ENCODE measurements around the gene LENEP.

DNA sequence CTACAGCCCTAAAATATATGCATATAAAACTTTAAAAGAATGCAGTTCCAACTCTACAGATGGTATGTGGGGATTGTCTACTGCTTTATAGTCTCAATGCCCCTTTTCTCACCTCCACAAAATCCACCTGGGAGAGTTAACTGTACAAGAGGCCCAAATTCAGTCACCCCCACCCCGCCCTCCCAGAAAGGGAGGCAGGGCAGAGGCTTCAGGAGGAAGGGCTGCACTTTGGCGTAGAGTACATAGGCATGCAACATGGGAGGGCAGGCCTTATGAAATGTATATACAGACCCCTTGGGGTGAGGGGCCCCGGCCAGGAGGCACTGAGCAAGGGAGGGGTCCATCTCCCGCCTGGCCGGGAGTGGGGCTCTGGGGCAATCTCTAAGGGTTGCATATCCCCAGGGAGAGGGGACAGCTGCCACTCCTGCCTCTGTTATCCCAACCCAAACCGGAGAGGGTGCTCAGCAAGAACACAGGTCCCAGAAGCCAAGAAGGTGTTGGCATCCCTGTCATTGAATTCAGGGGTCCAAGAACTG lies 30.5 kb upstream of the LENEP start:
- TF ChIP-seq TARDBP (IDR thresholded peaks at IDR 0.05), result no peak
- TF ChIP-seq FOXK2 (IDR thresholded peaks at IDR 0.05), result no peak
- TF ChIP-seq FOXA1 (IDR thresholded peaks at IDR 0.05), result no peak
- no peak for TF ChIP-seq FOXM1 (IDR thresholded peaks at IDR 0.05; ENCODE audit: borderline replicate concordance)
- TF ChIP-seq SP1 (IDR thresholded peaks at IDR 0.05), result no peak
- TF ChIP-seq BHLHE40 (IDR thresholded peaks at IDR 0.05; ENCODE audit: borderline replicate concordance), result no peak
- TF ChIP-seq LEF1 (IDR thresholded peaks at IDR 0.05; ENCODE audit: borderline replicate concordance), result no peak
- no peak for TF ChIP-seq NFRKB (IDR thresholded peaks at IDR 0.05)
- TF ChIP-seq SUZ12 (IDR thresholded peaks at IDR 0.05), result no peak
- no peak for TF ChIP-seq ZNF384 (IDR thresholded peaks at IDR 0.05)
- TF ChIP-seq ARNT (IDR thresholded peaks at IDR 0.05), result no peak
- TF ChIP-seq CTBP1 (IDR thresholded peaks at IDR 0.05; ENCODE audit: borderline replicate concordance), result no peak

Measured in HEK293T (cell line).